ENCODE results near the gene ZSCAN31. TPM values are rescaled to one million over a fixed set of nuclear protein-coding genes. Genes with fewer than 3 reads are reported as not detected.
A peak's percentile ranks its signal among the peaks of the same experiment; 100 is the strongest.

The ZSCAN31 gene
- total RNA-seq (10 to 100 TPM; 10.7 to 13.1 TPM), polyA plus RNA-seq (1 to 10 TPM; 5.6 to 7.4 TPM)
- long read RNA-seq, donor 1, partial matches to known transcripts, result 0 of 2 reads
- long read RNA-seq, donor 1, other reads (novel, unspliced or antisense), result 0 of 2 reads
- long read RNA-seq, donor 2, result 0 reads
- long read RNA-seq, donor 3, partial matches to known transcripts, result 0 of 3 reads
- long read RNA-seq, donor 3, other reads (novel, unspliced or antisense), result 0 of 3 reads
- long read RNA-seq, donor 4, partial matches to known transcripts, result 0 of 1 reads
- long read RNA-seq, donor 4, other reads (novel, unspliced or antisense), result 0 of 1 reads
- long read RNA-seq, donor 5, partial matches to known transcripts, result 12 of 14 reads
- long read RNA-seq, donor 5, other reads (novel, unspliced or antisense), result 0 of 14 reads

DNA sequence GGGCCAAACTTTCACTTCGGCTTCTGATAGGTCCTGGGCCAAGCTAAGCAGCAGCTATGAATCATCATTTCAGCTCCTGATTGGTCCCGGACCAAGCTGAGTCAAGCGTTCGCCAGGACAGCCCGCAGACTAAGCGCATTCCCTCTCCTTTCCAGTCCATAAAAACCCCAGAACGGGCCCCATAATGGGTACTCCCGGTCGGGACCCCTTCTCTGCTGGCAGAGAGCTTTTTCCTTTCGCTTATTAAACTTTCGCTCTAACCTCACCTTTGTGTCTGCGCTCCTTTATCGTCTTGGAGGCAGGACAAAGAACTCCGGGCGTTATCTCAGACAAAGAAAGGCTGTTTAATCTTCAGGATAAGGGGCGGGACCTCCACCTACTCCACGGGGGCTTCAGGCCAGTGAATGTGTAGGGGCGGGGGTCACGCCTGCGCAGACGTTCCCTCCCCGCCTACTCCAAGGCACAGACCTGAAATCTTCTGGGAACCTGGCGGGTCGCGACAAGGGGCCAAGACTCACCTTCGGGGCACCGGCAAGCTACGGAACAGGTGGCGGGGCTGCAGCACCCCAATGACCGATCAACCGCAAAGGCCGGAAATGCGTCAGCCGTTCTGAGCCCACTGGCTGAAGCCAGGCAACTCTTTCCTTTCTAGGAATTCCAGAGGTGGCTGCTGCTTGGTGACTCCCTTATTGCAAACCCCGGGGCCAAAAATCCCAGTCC lies at the start of gene ZSCAN31:
TSS of gene ZSCAN31 (minus strand) at position 585 of the 720 bp plus-strand sequence. CDS start 6,465 bp downstream, outside the sequence.
- Histone ChIP-seq H3K36me3 (ENCODE audit: control insufficient read depth in 4 of 4, insufficient read depth in 4 of 4, low read length in 4 of 4) (no peaks in the 10 kb centered on the region), H3K27me3 (ENCODE audit: control insufficient read depth in 3 of 3, insufficient read depth in 3 of 3, low read length in 2 of 3) (no peaks in the 10 kb centered on the region), H3K4me1 (ENCODE audit: control insufficient read depth in 5 of 5, insufficient read depth in 5 of 5, low read length in 5 of 5) (peaks cover 0 to 19% (median 3%) of the 10 kb centered on the region in 5 donors), H3K27ac (ENCODE audit: low read depth in 1 of 2, low read length in 1 of 2) (peak within 1 kb of the TSS; percentile 87 to 96), H3K9me3 (ENCODE audit: control insufficient read depth in 4 of 4, insufficient read depth in 3 of 4, low read length in 3 of 4) (no peaks in the 10 kb centered on the region), H3K4me3 (peak within 1 kb of the TSS; percentile 62), H3K9ac (ENCODE audit: insufficient read depth in 1 of 2, low read length in 2 of 2) (peak within 1 kb of the TSS; percentile 94 to 100)
- WGBS, 2 donors, result 0% methylated on average over 35 of the region's 35 CpGs
- ATAC-seq (ENCODE audit: insufficient read depth, low FRiP score) (peak; percentile 96), DNase-seq (peak in 2 of 3 donors; percentile 98 to 100)
- TF ChIP-seq, protein P1, sequence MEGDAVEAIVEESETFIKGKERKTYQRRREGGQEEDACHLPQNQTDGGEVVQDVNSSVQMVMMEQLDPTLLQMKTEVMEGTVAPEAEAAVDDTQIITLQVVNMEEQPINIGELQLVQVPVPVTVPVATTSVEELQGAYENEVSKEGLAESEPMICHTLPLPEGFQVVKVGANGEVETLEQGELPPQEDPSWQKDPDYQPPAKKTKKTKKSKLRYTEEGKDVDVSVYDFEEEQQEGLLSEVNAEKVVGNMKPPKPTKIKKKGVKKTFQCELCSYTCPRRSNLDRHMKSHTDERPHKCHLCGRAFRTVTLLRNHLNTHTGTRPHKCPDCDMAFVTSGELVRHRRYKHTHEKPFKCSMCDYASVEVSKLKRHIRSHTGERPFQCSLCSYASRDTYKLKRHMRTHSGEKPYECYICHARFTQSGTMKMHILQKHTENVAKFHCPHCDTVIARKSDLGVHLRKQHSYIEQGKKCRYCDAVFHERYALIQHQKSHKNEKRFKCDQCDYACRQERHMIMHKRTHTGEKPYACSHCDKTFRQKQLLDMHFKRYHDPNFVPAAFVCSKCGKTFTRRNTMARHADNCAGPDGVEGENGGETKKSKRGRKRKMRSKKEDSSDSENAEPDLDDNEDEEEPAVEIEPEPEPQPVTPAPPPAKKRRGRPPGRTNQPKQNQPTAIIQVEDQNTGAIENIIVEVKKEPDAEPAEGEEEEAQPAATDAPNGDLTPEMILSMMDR (IDR thresholded peaks at IDR 0.05; ENCODE audit: control extremely low read depth, extremely low read depth), result no peak

DNA sequence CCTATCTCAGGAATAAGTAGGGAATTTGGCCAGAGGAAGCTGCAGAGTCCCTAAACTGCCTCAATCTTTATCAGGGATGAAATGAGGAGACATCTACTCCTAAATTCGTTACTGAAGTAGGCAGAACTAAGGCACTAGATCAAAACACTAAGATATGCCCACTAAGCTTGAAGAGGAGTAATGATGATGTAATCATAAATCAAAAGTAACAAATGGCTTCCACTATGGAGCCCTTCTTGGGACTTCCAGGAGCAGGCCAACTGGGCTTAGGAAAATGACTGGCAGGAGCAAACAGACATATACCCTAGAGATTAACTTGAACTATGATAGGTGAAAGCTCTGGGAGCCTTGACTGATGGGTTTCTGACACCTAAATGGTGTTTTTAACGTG lies 48.2 kb upstream of the ZSCAN31 start:
- no peak overlapping the region for H3K27ac ChIP-seq (ENCODE audit: low read depth in 1 of 2, low read length in 1 of 2)

DNA sequence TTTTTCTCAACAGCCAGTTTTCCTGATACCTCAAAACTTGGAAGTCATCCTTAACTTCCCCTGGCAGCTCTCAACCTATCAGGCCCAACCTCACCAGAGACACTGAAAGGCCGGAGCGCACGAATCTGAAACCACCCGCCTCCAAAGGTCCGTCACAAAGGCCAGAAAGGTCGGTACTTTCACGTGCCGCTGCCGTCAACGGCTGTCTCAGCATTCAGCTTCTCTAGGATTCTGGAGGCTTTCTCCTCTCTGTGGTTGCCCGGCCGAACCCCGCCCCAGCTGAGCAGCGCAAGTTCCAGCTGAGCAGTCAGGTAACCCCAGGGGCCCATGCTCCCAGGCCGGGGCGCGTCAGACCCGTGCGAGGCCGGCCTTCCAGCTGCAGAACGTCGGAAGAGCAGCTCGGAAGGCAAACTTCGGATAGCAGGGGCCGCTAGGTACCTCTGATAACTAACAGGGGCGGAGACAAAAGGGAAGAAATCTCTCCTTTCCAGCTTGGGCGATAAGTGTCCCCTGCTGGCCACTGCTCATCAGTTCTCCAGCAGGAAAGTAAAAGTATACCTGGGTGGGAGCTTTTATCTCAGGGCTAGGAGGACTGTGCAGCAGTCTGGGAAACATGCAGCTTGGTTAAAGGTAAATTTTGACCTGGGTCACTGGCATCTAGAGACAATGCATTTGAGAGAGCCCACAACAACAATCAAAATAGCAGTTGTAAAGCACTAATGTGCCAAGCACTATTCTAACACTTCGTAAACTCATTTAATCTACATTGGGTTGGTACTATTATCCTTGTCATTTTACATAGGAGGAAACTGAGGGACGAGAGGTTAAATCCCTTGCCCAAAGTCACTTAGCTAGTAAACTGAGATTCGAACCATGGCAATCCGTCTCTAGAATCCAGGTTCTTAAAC lies 47.5 kb upstream of the ZSCAN31 start:
- Histone ChIP-seq H3K9me3 (ENCODE audit: control insufficient read depth in 4 of 4, insufficient read depth in 3 of 4, low read length in 3 of 4) (no peaks in the 10 kb centered on the region), H3K27ac (ENCODE audit: low read depth in 1 of 2, low read length in 1 of 2) (peak overlapping the region; percentile 79 to 85), H3K36me3 (ENCODE audit: control insufficient read depth in 4 of 4, insufficient read depth in 4 of 4, low read length in 4 of 4) (peaks cover 3 to 27% (median 14%) of the 10 kb centered on the region in 4 donors), H3K4me1 (ENCODE audit: control insufficient read depth in 5 of 5, insufficient read depth in 5 of 5, low read length in 5 of 5) (peaks cover 0 to 14% (median 7%) of the 10 kb centered on the region in 5 donors), H3K4me3 (peak overlapping the region; percentile 52), H3K27me3 (ENCODE audit: control insufficient read depth in 3 of 3, insufficient read depth in 3 of 3, low read length in 2 of 3) (no peaks in the 10 kb centered on the region), H3K9ac (ENCODE audit: insufficient read depth in 1 of 2, low read length in 2 of 2) (peak overlapping the region; percentile 21 to 83)
- 13 to 17% methylated on average over 31 of the region's 31 CpGs for WGBS, 2 donors
- TF ChIP-seq, protein P1 (IDR thresholded peaks at IDR 0.05; ENCODE audit: control extremely low read depth, extremely low read depth), result peak; percentile 0
- ATAC-seq (ENCODE audit: insufficient read depth, low FRiP score), result peak; percentile 97
- peak; percentile 85 to 91 (median 87) for DNase-seq

More for the DNA sequence above, 48.2 kb upstream of the ZSCAN31 start:
- no peak overlapping the region for H3K4me3 ChIP-seq
- 75 to 81% methylated on average over 2 of the region's 2 CpGs for WGBS, 2 donors
- no peaks in the 10 kb centered on the region for H3K9me3 ChIP-seq (ENCODE audit: control insufficient read depth in 4 of 4, insufficient read depth in 3 of 4, low read length in 3 of 4)
- DNase-seq (no peak), ATAC-seq (ENCODE audit: insufficient read depth, low FRiP score) (no peak)
- H3K9ac ChIP-seq (ENCODE audit: insufficient read depth in 1 of 2, low read length in 2 of 2), result no peak overlapping the region
- H3K36me3 ChIP-seq (ENCODE audit: control insufficient read depth in 4 of 4, insufficient read depth in 4 of 4, low read length in 4 of 4), result peaks cover 6 to 25% (median 18%) of the 10 kb centered on the region in 4 donors
- no peaks in the 10 kb centered on the region for H3K27me3 ChIP-seq (ENCODE audit: control insufficient read depth in 3 of 3, insufficient read depth in 3 of 3, low read length in 2 of 3)
- peaks cover 0 to 14% (median 7%) of the 10 kb centered on the region in 5 donors for H3K4me1 ChIP-seq (ENCODE audit: control insufficient read depth in 5 of 5, insufficient read depth in 5 of 5, low read length in 5 of 5)
- TF ChIP-seq, protein P1 (IDR thresholded peaks at IDR 0.05; ENCODE audit: control extremely low read depth, extremely low read depth), result no peak

All from lung (tissue), 16 donors.